ENCODE data around the gene HOGA1.
"Not testable (repeated sequence)": the region's sequence is repeated elsewhere in the genome, so short reads cannot be mapped to it uniquely, and the experiment has no call there.

The HOGA1 gene

DNA sequence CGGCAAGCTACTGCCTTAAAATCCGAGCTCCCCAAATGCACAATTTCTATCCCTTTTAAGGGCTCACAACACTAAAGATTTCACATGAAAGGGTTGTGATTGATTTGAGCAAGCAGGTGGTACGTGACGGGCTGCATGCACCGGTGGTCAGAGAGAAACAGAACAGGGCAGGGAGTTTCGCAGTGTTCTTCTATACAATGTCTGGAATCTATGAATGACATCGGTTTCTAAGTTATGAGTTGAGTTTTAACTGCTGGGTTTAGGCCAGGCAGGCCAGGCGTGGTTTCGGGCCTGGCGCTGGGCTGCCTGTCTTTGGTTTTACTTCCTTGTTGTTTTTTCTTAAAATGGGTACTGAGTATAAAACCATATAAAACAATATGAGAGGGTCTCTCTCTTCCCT lies 28.6 kb upstream of the HOGA1 start:
- DNase-seq, result not testable (repeated sequence)

DNA sequence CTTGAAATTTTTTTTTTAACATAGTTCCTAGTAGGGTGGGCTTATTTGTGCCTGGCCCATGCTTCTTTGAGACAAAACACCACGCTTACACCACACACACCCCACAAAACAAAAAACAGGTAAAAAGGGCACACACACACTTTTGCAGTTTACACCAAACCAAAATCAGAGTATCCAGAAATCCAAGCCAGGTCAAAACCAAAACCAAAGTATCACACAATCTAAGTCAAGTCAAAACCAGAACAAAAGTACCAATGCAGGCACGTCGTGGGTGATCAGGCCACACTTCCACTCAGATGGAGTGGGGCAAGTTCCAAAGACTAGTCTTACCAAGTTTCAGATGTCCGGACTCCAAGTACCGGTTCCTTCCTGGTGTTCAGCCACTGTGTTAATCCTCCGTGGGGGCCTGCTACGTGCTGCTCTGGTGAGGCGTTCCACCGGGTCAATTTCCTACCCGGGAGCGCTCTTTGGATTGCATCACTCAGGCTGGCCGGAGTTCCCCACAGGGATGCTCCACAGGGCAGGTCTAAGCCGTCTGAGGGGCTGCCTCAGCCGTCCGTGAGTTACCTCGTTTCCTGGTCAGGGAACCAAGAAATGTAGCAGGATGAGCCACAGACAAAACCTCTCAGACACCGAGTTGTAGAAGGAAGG lies 23.3 kb upstream of the HOGA1 start:
- not testable (repeated sequence) for DNase-seq

DNA sequence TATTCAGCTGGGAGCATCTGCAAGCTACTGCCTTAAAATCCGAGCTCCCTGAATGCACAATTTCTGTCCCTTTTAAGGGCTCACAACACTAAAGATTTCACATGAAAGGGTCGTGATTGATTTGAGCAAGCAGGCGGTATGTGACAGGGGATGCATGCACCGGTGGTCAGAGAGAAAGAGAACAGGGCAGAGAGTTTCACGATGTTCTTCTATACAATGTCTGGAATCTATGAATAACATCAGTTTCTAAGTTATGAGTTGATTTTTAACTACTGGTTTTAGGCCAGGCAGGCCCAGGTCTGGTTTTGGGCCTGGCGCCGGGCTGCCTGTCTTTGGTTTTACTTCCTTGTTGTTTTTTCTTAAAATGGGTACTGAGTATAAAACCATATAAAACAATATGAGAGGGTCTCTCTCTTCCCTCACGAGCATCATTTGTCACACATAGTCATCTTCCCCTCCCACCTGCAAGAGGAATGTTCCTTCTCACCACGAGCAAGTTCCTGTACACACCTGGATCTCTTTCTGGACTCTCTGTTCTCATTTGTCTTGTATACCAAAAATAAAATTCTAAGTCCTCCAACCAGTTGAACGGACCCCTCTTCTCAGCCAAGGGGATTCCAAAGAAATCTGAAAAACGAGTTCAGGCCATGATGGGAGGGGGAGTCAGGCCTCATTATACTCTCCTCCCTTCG lies 22.7 kb upstream of the HOGA1 start:
- not testable (repeated sequence) for DNase-seq

DNA sequence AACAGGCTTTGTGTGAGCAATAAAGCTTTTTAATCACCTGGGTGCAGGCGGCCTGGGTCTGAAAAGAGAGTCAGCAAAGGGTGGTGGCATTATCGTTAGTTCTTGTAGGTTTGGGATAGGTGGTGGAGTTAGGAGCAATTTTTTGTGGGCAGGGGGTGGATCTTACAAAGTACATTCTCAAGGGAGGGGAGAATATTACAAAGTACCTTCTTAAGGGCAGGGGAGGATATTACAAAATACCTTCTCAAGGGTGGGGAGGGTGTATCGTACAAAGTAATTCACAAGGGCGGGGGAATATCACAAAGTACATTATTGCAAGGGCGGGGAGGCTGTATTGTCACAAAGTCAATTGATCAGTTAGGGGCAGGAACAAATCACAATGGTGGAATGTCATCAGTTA lies 21.9 kb upstream of the HOGA1 start:
- not testable (repeated sequence) for DNase-seq

DNA sequence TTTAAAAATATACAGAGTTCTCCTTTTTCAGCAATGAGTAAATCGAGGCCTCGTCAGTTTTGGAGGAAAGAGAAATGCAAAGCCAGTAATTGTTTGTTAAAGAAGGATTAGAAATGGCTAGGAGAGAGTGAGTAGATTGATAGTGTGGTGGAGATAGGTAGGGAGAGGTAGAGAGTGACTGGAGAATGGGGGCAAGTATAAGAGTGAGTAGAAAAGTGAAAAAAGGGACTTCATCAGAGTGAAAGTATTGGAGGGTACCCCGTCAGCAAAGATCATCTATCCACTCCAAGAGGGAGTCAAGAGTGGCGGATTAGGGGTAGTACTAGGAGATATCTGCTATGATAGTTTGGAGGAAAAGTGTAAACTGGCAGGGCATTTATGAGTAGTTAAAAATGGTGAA lies 20.9 kb upstream of the HOGA1 start:
- DNase-seq, result no peak

DNA sequence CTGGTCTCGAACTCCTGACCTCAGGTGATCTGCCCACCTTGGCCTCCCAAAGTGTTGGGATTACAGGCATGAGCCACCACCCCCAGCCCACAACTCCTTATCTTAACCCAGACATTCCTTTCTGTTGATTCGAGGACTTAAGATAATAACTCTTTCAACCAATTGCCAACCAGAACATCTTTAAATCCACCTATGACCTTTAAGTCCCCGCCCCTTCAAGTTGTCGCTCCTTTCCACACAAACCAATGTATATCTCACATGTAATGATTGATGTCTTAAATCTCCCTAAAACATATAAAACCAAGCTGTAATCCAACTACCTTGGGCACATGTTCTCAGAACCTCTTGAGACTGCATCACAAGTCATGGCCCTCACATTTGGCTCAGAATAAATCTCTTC lies 19.4 kb upstream of the HOGA1 start:
- no peak for DNase-seq

DNA sequence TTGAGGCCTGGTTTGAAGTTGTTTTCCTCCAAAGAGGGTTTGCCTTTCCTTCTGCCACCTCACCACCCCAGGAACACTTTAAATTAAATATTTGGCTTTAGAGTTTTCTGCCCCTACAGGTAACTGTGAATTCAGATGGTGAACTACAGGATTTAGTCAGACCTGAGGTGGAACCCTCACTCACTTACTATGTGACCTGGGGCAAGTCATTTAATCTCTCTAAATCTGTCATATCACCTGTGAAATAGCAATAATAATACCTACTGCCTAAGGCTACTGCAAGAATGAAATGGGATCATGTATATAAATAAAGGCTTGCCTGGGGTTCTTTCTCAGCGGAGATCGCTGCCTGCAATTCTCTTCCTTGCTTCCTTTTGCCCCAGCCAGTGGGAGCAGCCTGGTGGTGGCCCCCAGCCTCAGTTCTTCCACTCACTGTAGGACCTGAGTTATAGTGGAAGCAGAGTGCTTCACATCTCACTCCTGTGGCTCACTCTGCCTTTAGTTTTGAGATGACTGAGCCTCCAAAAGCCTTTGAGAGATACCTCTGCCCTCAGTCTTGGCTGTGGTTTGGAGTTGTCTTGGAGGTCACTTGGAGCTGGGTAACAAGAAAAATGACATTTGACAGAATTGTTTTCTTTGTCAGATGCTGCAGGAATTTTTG lies 17.7 kb upstream of the HOGA1 start:
- DNase-seq, result no peak

DNA sequence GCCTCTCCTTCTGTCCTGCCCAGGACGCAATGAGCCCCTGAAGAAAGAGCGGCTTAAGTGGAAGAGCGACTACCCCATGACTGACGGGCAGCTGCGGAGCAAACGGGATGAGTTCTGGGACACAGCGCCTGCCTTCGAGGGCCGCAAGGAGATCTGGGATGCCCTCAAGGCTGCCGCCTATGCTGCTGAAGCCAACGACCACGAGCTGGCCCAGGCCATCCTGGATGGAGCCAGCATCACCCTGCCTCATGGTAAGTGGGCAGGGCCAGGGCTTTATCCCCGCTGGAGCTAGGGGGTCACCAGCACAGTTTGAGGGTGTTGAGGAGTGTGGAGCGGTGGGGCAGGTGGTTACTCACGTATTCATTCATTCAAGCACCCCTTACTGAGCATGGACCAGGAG lies 16.3 kb upstream of the HOGA1 start:
- no peak for DNase-seq

DNA sequence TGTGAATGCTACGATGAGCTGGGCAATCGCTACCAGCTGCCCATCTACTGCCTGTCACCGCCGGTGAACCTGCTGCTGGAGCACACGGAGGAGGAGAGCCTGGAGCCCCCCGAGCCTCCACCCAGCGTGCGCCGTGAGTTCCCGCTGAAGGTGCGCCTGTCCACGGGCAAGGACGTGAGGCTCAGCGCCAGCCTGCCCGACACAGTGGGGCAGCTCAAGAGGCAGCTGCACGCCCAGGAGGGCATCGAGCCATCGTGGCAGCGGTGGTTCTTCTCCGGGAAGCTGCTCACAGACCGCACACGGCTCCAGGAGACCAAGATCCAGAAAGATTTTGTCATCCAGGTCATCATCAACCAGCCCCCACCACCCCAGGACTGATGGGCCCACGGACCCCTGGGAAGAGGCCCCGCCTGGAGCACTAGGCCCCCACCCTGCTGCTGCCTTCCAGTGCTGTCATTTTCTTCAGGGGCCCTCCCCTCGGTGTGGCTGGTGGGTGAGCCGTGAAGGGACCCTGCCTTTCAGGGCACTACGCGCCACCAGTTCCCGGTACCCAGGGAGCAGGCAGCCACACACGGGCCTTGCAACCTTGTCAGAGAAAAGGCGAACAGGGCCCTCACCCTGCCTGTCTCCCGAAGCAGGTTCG lies 13.9 kb upstream of the HOGA1 start:
- DNase-seq, result no peak

DNA sequence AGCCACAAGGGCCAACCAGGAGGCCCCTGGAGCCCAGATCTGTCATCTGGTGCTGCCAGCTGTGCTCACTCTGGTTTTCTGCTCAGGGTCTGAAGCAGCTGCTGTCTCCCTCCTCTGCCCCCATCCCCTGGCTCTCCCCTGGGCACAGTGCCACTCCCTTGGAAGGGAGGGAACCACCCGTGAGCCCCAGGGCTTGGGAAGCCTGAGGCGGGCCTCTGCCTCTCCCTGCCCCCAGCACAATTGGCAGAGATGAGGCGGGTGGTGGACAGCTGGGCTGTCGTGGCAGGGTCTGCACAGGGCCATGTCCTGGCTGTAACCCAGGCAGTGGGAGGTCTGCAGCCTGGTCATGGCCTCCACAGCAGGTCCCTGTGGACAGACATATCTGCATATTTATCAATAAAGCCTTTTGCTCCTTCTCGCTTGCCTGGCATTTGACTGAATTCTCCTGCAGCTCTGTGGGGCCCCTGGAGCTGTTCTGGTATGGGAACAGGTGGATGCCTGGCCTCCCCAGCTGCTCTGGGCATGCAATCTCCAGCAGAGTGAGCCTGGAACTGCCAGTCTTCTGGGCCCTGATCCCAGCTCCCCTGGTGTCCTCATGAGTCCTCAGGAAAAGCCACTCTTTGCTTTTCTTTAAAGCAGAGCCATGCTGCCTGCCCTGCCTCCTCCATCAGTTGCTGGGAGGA lies 13.3 kb upstream of the HOGA1 start:
- no peak for DNase-seq

DNA sequence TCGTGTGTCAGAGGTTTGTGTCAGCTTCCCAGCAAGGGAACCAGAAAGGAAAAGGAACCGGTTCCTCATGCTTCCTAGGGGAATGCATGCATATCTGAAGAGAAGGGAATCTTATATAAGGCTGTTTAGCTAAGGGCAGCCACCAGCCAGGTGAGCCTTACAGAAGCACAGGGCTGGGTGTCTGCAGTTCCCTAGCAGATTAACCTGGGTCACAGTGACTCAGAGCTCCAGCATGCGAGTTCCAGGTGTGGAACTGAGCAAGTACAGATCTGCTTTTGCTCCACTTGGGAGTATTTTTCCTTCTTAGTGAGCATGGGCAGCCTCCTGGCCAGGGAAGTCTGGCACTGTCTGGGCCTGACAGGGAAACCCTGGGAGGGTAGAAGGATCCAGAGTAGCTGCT lies 12.6 kb upstream of the HOGA1 start:
- no peak for DNase-seq

DNA sequence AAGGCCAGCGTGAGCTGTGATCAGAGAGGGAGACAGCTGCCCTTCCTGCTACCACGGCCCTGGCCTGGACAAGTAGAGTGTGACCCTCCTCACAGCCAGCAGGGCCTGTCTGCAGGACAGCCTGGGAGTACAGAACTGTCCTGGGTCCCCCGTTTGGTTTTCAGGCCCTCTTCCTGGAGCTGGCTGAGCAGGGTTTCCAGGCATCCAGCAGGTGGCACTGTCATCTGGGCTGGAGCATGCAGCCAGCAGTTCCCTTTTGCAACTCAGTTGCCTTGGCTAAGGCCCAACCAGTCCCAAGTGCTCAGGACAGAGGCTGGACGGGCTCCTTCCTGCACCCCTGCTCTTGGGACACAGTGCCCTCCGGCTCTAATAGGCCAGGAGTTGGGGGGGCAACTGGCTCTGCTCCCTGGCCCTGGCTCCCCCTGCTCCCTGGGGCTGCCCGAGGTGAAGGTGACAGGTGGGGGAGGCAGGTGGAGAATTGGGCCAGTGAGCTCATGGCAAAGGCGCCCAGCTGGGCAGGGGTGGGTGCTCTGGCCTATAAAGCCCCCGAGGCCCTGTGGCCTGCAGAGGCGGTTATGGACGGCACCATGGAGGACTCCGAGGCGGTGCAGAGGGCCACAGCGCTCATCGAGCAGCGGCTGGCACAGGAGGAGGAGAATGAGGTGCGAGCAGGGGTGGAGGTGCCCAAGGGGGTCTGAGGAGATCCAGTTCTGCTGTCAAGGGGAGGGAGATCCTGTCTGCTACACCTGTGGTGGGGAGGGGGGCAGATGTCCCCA lies 11.8 kb upstream of the HOGA1 start, which contains the start of gene ANKRD2:
ANKRD2 (plus strand) TSS at position 566 of the 776 bp plus-strand sequence; CDS start at position 576, 10 bp downstream.
- peak; percentile 78 for DNase-seq

DNA sequence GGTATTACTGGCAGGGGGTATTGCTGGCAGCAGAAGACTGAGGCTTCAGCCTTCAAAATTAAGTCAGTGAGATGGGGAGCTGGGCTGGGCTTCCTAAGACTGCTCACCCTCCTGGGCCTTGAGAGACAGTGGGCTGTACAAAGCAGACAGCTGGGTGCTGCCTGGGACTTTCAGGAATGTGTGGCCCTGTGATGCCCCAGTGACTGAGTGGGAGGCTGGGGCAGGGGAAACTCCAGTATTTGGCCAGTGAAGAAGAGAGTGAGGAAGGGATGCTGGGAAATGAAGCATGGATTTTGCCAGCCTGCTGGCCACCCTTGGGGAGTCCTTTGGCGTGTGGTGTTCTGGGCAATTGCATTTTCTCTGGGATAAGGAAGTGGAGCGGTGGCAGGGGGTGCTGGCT lies 11.2 kb upstream of the HOGA1 start:
- DNase-seq, result no peak

DNA sequence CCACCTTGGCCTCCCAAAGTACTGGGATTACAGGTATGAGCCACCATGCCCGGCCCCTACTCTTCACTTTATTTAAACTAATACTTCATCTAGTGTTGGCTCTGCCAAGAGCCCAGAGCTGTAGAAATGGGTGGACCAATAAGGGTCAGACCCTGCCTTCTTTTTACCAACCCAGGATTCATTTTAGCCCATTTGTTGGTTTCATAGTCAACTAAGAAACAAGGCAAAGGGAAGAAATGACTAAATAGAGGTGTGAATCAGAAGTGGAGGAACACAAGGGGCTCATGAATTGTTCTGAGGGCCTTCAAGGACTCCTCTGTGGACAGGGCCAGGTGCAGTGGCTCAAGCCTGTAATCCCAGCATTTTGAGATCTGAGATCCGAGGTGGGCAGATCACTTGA lies 10.5 kb upstream of the HOGA1 start:
- no peak for DNase-seq

DNA sequence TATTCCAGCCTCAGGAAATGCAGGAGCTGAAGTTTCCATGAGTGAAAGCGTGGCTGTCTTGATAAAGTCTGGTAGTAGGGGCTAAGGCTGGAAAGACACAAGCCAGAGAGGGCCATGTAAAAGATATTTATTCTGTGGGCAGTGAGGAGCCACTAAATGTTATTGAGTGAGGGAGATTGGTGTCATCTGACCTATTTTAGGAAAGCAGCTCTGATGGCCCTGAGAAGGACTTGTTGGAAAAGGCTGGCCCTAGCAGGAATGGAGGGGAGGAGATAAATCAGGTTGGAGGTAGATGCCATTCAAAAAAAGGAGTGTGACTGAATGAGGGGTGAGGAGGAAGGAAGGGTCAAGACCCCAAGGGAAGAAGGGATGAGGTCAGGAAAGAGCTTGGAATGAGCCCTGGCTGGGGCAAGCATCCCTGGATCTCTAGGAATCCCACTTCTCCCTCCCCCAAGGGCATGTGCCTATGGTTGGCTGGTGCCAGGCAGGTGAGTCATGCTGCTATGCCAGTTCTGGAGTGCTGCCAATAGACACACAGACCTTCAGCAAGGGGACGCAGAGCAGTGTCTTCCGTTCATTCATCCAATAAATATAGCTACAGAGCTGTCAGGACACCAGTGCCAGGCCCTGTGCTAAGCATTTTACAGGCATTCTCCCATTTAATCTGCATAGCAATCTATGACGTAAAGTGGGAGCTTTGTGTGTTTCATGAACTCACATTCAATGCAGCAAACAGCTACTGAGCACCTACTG lies 9.6 kb upstream of the HOGA1 start:
- no peak for DNase-seq

DNA sequence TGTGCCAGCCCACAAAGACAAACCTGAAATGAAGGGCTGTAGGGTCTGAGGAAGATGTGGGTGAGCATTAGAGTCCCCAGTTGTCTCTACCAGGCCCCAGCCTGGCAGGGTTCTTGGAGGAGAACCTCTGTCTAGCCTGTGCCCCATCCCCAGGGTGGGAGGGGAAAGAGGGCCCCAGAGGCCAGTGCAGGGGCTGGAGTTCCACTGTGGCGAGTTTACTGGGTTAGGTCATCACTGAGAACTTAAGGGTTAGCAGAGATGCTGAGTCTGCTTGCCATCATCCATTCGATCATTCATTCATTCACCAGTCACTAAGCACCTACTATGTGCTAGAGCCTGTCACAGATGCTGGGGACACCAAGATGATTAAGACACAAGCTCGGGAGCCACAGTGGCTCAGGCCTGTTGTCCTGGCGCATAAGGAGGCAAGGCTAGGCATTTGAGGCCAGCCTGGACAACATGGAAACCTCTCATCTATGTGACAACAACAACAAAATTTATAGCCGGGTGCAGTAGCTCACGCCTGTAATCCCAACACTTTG lies 9.0 kb upstream of the HOGA1 start:
- DNase-seq, result no peak

DNA sequence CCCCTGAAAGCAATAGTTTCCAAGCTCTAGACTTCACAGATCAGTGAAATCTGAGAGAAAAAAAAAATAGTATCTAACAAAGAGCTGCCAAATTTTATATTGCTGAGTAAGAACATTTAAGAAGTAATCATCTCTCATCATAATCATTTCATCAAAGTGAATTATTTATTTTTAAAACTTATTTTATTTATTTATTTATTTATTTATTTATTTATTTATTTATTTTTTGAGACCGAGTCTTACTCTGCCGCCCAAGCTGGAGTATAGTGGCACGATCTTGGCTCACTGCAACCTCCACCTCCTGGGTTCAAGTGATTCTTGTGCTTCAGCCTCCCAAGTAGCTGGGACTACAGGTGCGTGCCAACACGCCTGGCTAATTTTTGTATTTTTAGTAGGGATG lies 7.7 kb upstream of the HOGA1 start:
- DNase-seq, result not testable (repeated sequence)

DNA sequence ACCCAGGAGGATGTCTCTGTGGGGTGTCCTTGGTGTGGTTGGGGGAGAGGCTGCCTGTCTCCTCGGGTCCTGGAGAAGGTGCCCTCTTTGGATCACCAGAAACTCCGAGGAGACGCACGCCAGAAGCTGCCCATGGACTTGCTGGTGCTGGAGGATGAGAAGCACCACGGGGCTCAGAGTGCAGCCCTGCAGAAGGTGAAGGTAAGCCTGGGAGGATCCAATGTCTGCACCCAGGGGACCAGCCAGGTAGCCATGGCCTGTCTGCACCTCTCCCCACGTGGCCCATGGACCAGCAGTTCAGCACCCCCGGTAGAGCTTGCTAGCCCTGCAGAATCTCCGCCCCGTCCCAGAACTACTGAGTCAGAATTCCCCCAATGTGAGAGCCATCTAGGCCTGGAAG lies 6.5 kb upstream of the HOGA1 start:
- no peak for DNase-seq

DNA sequence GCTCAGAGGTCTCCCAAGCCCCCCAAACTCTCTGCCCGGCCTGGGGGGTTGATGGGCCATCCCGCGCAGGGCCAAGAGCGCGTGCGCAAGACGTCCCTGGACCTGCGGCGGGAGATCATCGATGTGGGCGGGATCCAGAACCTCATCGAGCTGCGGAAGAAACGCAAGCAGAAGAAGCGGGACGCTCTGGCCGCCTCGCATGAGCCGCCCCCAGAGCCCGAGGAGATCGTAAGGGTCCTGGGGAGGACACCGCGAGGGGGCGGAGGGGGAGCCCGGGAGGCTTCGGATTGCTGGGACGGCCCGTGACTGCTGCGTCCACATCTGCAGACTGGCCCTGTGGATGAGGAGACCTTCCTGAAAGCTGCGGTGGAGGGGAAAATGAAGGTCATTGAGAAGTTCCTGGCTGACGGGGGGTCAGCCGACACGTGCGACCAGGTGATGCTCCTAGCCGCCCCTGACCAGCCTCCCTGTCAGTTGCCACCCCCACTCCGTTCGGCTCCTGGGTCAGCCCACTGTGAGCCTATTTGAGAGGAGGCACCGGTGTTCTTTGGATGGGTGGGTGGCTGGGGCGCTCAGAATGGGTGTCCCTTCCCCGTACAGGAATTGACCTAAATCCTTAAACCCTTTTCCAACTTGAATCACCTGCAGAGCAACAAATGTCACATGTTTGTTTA lies 5.9 kb upstream of the HOGA1 start:
- DNase-seq, result no peak

Measured in activated effector memory CD4-positive, alpha-beta T cell treated with anti-CD3 and anti-CD28 coated beads, Interleukin-2, amount 50 U/mL, for 16 hours (primary cell).